ENCODE measurements around the gene WTIP. TPM values are rescaled to one million over a fixed set of nuclear protein-coding genes. Genes with fewer than 3 reads are reported as not detected.

The WTIP gene
- polyA plus RNA-seq, 3 donors, result 36.6 to 43.7 (median 39.1) TPM

DNA sequence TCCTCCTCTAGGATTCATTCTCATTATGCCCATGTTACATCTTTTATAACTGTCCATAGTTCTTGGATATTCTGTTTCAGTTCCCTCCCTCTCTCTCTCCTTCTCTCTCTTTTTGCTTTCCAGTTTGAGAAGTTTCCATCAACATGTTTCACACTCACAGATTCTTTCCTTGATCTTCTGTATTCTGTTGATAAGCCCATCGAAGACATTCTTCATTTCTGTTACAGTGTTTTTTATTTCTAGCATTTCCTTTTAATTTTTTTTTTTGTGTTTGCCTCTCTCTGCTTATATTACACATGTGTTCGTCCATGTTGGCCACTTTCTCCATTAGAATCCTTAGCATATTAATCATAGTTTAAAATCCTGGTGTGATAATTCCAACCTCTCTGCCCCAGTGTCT, 68.3 kb downstream of the WTIP start:
- no peak for DNase-seq

DNA sequence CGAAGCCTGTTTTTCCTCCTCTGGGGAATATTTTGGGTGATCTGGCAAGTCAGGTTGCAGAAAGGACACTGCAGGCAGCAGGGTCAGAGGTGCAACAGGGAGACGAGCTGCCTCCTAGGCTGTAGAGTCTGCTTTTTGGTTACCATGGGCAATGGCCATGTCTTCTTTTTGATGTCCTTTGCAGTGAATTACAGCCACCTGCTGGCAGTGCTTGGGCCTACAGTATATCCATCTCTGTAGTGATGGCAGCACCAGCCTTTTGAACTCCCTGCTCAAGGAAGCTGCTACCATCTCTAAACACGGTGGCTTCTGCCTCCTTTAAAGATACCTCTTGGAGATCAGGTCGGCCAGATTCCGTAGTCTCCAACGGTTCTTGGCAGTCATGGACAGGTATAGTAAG, 73.9 kb downstream of the WTIP start:
- DNase-seq, result no peak

- DNase-seq, result no peak
Observed at GRCh38 chr19:34556488-34556887, 74.9 kb downstream of the WTIP start.

GRCh38 chr19:34559045-34559444, 77.5 kb downstream of the WTIP start:
- no peak for DNase-seq

- no peak for DNase-seq
Observed at GRCh38 chr19:34560229-34560628, 78.7 kb downstream of the WTIP start.

Other genes with a start within 250 kb of the WTIP start
- gene GARRE1, start 227.2 kb upstream of the WTIP start, polyA plus RNA-seq (ENCODE audit: insufficient read length in 3 of 3), result 10 to 100 TPM; 28.3 to 38.5 (median 35.9) TPM
- 100 to 1,000 TPM; 180 to 198 (median 194) TPM for gene GPI, start 116.6 kb upstream of the WTIP start, polyA plus RNA-seq (ENCODE audit: insufficient read length in 3 of 3)
- gene PDCD2L, start 77.4 kb upstream of the WTIP start, polyA plus RNA-seq (ENCODE audit: insufficient read length in 3 of 3), result 10 to 100 TPM; 12.0 to 13.8 (median 12.2) TPM
- gene UBA2, start 53.4 kb upstream of the WTIP start, polyA plus RNA-seq (ENCODE audit: insufficient read length in 3 of 3), result 100 to 1,000 TPM; 165 to 189 (median 184) TPM
- 1 to 10 TPM in 2 of 3 donors, under 1 TPM in 1; 0.94 to 2.0 (median 1.7) TPM for gene SCGB2B2, start 195.4 kb downstream of the WTIP start, polyA plus RNA-seq (ENCODE audit: insufficient read length in 3 of 3)
- gene ZNF302, start 195.9 kb downstream of the WTIP start, polyA plus RNA-seq (ENCODE audit: insufficient read length in 3 of 3), result 10 to 100 TPM; 67.1 to 85.3 (median 83.4) TPM